ENCODE results near the gene HIP1.
"Not testable (repeated sequence)": the region's sequence is repeated elsewhere in the genome, so short reads cannot be mapped to it uniquely, and the experiment has no call there.

The HIP1 gene

DNA sequence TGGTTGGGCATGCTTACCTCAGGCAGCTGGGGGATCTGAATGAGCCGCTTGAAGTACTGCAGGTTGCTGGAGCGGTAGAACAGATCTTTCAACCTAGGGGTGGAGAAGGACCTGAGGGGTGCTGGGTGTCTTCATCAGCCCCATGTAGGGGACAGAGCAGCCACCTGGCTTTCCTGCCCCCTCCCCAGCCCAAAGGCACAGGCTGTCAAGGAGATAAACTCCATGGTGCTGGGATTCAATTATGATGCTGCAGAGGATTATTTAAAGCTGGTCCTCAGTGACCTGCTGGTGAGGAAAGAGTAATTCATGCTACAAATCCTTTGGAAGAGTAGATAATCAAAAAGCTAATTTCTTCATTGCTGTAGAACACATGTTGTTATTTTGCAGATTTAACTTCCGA is 175.6 kb downstream of the HIP1 start:
- Mint-ChIP-seq H3K27ac (no peak overlapping the region), H3K36me3 (peaks cover 21% of the 10 kb centered on the region)

DNA sequence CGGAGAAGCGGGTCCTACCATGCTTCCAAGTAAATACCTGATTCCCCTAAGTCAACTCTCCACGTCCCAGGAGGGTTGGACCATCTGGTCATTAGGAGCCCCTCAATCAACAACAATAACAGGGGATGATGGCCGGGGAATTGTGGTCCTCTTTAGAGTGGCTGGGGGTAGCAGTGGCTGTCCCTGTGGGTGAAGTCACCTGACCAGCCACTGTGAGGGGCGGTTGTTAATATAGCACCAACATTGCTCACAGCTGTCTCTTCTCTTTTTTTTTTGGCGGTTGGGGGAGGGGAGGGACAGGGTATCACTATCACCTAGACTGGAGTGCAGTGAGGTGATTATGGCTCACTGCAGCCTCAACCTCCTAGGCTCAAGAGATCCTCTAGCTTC is 178.8 kb downstream of the HIP1 start:
- H3K36me3 Mint-ChIP-seq = peaks cover 16% of the 10 kb centered on the region

More for the DNA sequence above, 175.6 kb downstream of the HIP1 start:
- Mint-ChIP-seq H3K9me3 (ENCODE audit: low read depth) (peaks cover 4% of the 10 kb centered on the region), H3K27me3 (no peaks in the 10 kb centered on the region), H3K4me3 (no peak overlapping the region), H3K4me1 (ENCODE audit: low read depth) (no peaks in the 10 kb centered on the region)

DNA sequence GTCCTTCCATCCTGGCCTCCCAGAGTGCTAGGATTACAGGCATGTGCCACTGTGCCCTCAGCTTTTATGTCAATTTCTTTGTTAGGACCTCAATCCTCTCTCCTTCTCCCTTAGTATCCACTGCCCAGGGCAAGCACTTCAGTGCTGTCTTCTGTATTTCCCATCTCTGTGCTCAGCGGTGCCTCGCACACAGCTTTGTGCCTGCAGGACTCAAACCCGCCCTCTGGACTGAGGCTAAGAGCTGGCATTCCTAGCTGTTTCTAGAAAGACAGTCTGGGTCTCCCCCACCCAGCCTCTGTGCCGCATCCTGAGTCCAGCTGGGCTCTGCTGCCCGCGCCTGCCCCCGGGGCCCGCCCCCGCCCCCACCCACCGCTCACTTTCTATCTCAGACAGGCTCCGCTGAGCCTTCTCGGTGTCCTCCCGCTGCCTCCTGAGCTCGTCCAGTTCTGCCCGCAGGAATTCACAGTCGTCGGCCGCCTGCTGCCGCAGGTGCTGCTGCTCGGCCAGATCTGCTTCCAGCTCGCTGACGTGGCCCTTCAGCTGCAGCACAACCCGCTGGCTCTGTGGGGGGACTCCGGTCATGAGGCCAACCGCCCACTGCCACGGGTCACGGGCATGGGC is 179.3 kb downstream of the HIP1 start:
- no peaks in the 10 kb centered on the region for H3K27me3 Mint-ChIP-seq
- H3K36me3 Mint-ChIP-seq = peaks cover 16% of the 10 kb centered on the region
- no peak overlapping the region for H3K27ac Mint-ChIP-seq
- no peaks in the 10 kb centered on the region for H3K4me1 Mint-ChIP-seq (ENCODE audit: low read depth)
- no peak overlapping the region for H3K4me3 Mint-ChIP-seq
- peaks cover 4% of the 10 kb centered on the region for H3K9me3 Mint-ChIP-seq (ENCODE audit: low read depth)

More for the DNA sequence above, 178.8 kb downstream of the HIP1 start:
- Mint-ChIP-seq H3K27ac (no peak overlapping the region), H3K4me1 (ENCODE audit: low read depth) (no peaks in the 10 kb centered on the region), H3K9me3 (ENCODE audit: low read depth) (peaks cover 4% of the 10 kb centered on the region), H3K4me3 (no peak overlapping the region), H3K27me3 (no peaks in the 10 kb centered on the region)

DNA sequence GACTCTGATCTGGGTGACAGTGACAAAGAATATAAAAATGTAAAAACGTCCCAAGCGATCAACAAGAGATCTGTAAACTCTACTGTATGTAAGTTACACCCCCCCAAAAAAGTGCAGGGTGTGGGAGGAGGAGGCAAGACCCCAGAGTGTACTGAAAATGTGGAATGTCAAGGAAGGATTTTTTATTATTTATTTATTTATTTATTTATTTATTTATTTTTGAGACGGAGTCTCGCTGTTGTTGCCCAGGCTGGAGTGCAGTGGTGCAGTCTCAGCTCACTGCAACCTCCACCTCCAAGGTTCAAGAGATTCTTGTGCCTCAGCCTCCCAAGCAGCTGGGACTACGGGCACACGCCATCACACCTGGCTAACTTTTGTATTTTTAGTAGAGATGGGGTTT is 181.9 kb downstream of the HIP1 start:
- H3K4me3 Mint-ChIP-seq; H3K4me1 Mint-ChIP-seq (ENCODE audit: low read depth); H3K36me3 Mint-ChIP-seq; H3K9me3 Mint-ChIP-seq (ENCODE audit: low read depth); H3K27me3 Mint-ChIP-seq; H3K27ac Mint-ChIP-seq: not testable (repeated sequence)

DNA sequence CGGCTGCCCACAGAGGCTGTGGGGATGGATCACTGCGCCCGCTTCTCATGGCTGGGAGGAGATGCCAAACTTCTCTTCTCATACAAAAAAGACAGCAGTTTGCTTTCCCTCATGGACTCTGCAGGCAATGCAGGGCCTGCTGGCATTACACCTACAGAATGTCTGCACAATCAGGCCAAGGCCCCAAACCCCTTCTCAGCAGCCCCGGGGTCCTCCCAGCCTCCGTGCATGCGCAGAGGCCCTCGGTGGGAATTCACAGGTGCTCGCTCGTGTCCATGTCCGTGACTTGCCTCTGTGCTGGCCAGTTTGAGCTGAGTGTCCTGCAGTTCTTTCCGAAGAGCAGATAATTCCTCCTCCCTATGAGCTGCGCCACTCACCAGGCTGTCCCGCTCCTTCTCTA is 183.0 kb downstream of the HIP1 start:
- no peak overlapping the region for H3K4me3 Mint-ChIP-seq

DNA sequence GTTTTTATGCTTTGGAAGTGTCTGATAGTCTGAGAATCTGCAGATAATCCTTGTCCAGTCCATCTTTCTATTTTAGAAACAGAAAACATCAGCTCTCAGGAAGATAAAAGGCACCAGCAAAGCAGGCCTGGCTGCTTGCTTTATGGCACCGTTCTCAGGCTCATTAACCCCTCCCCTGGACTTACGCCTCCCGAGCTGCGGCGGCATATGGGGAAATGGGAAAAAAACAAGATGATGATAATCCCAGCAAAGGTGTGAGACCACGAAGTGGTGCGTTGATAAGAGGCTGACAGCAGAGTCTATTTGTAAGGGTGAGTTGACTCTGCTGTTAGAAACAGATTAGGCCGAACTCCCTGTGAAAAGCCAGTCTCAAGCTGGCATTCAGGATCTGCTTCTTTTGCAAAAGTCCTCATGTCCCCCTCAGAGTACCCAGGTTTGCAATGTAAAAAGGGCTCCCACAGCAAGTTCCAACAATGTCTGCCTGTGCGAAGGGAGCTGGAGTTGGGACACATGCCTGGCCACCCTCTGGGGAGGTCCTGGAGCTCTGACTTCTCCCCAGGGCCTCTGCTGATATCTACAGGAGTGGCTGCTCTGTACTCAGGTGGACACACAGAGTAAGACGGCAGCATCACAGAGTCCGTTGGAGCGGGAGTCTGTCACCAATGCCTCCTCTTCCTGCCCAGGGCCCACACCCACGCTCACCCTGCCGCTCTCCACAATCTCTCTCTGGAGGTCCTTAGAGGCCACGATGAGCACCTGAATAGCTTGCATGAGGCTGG is 192.3 kb downstream of the HIP1 start:
- no peak overlapping the region for H3K4me3 Mint-ChIP-seq
- H3K27me3 Mint-ChIP-seq = no peaks in the 10 kb centered on the region
- H3K9me3 Mint-ChIP-seq (ENCODE audit: low read depth) = no peaks in the 10 kb centered on the region
- H3K27ac Mint-ChIP-seq = no peak overlapping the region
- H3K4me1 Mint-ChIP-seq (ENCODE audit: low read depth) = no peaks in the 10 kb centered on the region
- no peaks in the 10 kb centered on the region for H3K36me3 Mint-ChIP-seq

More for the DNA sequence above, 183.0 kb downstream of the HIP1 start:
- H3K4me1 Mint-ChIP-seq (ENCODE audit: low read depth) = no peaks in the 10 kb centered on the region
- H3K27ac Mint-ChIP-seq = no peak overlapping the region
- peaks cover 2% of the 10 kb centered on the region for H3K36me3 Mint-ChIP-seq
- no peaks in the 10 kb centered on the region for H3K9me3 Mint-ChIP-seq (ENCODE audit: low read depth)
- no peaks in the 10 kb centered on the region for H3K27me3 Mint-ChIP-seq

DNA sequence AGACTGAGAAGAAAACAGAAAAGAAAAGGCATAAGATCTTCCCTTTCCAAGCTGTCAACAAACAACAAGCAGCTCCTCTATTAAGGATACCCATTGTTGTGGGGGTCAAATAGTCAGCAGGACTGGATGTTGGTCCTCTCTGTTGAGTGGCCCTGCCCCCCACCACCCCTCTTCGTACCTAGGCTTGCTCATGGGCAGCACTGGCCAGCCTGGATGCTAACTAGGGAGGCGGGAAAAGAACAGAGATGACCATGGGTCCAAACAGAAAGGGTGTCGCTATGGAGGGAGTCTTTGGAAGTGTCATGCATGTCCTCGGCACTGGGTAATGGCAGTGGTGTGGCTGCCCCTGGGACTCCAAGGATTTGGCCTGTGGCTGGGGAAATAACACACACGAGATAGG is 201.0 kb downstream of the HIP1 start:
- Mint-ChIP-seq H3K4me1 (ENCODE audit: low read depth) (no peaks in the 10 kb centered on the region), H3K9me3 (ENCODE audit: low read depth) (no peaks in the 10 kb centered on the region), H3K36me3 (no peaks in the 10 kb centered on the region), H3K4me3 (no peak overlapping the region), H3K27ac (no peak overlapping the region), H3K27me3 (no peaks in the 10 kb centered on the region)

DNA sequence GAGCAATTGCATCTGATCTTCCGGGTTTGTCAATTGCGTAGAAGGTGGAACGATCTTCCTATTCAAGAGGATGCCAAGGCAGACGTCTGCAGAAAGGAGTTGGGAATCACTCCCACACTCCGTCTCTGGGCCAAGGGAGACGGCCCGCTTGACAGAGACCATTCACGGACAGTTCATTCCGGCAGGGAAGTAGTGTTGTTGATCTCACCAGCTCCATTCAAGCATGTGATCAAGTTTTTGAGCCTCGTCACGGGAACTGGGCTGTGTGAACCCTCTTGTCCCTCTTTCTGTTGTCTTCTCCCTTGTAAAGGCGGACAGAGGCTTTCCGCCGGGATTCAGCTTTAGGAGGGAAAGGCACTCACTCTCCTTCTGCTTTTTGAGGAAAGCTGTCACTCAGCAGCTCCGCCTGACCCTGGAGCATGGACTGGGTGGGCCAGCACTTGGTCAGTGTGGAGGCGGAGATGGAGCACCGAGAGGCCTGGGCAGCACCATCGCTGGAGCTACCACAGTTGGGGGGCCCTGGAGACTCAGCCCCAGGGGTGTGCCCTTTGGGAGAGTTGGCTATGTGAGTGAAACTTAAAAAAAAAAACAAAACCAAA is 201.7 kb downstream of the HIP1 start:
- Mint-ChIP-seq H3K36me3 (no peaks in the 10 kb centered on the region), H3K27me3 (no peaks in the 10 kb centered on the region)

DNA sequence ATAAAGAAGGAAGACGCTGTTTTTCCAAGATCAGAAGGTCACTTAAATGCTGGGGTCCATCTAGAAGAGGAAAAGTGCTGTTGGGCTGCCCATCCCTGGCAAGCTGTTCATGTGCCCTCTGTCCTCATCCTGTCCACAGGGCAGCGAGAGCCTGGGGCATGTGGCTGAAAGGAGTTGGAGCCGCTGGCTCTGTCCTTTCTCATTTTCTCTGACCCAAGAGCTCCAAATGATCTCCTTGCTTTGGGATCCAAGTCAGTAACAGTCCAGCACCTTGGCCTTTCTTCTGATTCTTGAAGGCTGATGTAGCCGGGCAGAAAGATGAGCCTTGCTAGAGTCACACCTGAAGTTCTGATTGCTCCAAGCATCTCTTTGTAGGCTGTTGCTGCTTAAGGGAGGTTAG is 202.2 kb downstream of the HIP1 start:
- H3K27ac Mint-ChIP-seq = no peak overlapping the region

More for the DNA sequence above, 201.7 kb downstream of the HIP1 start:
- H3K4me1 Mint-ChIP-seq (ENCODE audit: low read depth) = no peaks in the 10 kb centered on the region
- H3K27ac Mint-ChIP-seq = no peak overlapping the region
- H3K4me3 Mint-ChIP-seq = no peak overlapping the region
- H3K9me3 Mint-ChIP-seq (ENCODE audit: low read depth) = no peaks in the 10 kb centered on the region

DNA sequence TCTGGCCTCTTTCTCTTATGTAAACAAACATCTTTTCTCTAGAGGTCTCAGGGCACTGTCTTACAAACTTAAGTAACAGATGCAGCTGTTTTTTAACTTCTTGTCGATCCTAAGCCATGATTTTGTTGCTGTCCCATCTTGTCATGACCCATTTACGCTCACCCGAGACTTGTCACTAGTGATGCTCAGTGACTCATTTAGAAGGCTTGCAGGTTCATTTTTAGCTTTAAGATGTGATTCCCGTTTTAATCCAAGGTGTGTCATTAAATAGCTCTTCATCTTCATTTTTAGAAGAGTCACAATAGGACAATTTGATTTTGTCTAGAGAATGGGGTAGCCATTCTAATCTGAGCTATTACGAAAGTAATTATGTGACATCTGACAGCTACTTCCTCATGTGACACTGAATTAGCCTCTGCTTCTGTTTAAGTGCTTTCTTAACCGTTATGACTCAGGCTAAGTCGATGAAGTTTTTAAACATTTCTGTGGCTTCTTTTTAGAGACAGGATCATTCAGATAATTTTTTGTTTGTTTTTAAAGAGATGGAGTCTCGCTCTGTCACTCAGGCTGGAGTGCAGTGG is 203.9 kb downstream of the HIP1 start:
- no peaks in the 10 kb centered on the region for H3K4me1 Mint-ChIP-seq (ENCODE audit: low read depth)
- no peak overlapping the region for H3K27ac Mint-ChIP-seq
- H3K36me3 Mint-ChIP-seq = no peaks in the 10 kb centered on the region
- H3K4me3 Mint-ChIP-seq = no peak overlapping the region
- H3K9me3 Mint-ChIP-seq (ENCODE audit: low read depth) = no peaks in the 10 kb centered on the region
- H3K27me3 Mint-ChIP-seq = no peaks in the 10 kb centered on the region

More for the DNA sequence above, 202.2 kb downstream of the HIP1 start:
- no peak overlapping the region for H3K4me3 Mint-ChIP-seq
- H3K4me1 Mint-ChIP-seq (ENCODE audit: low read depth) = no peaks in the 10 kb centered on the region
- no peaks in the 10 kb centered on the region for H3K36me3 Mint-ChIP-seq
- H3K27me3 Mint-ChIP-seq = no peaks in the 10 kb centered on the region
- H3K9me3 Mint-ChIP-seq (ENCODE audit: low read depth) = no peaks in the 10 kb centered on the region

DNA sequence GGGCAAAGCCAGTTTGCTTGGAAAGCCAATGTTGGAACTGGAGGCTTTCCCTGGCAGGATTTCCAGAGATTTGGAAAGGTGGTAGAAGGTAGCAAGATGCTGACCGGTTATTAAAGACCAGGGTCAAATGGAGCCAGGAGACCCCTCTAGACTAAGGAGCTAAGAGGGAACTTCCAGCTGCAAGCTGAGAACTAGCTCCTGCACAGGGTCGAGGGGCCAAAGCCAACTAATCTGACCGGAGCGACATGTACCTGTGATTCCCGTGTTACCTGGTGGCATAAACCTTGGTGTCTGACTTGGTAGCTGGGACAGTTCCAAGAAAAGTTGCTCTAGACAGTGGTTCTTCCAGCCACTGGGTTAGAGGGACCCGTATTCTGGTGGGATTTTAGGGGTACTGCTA is 204.8 kb downstream of the HIP1 start:
- H3K4me1 Mint-ChIP-seq (ENCODE audit: low read depth) = no peaks in the 10 kb centered on the region
- no peaks in the 10 kb centered on the region for H3K27me3 Mint-ChIP-seq
- no peak overlapping the region for H3K27ac Mint-ChIP-seq
- no peak overlapping the region for H3K4me3 Mint-ChIP-seq
- no peaks in the 10 kb centered on the region for H3K36me3 Mint-ChIP-seq
- no peaks in the 10 kb centered on the region for H3K9me3 Mint-ChIP-seq (ENCODE audit: low read depth)

DNA sequence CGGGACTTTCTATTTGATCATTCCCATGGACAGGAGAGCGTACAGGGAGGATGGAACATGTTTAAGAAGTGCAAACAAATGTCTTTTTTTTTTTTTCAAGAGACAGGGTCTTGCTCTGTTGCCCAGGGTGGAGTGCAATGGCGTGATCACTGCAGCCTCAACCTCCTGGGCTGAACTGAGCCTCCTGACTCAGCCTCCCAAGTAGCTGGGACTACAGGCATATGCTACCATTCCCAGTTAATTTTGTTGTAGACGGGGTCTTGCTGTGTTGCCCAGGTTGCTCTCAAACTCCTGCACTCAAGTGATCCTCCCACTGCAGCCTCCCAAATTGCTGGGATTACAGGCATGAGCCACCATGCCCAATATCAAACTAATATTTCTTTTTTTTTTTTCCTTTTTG is 206.1 kb downstream of the HIP1 start:
- H3K4me1 Mint-ChIP-seq (ENCODE audit: low read depth) = peaks cover 4% of the 10 kb centered on the region
- no peaks in the 10 kb centered on the region for H3K36me3 Mint-ChIP-seq
- H3K9me3 Mint-ChIP-seq (ENCODE audit: low read depth) = no peaks in the 10 kb centered on the region
- H3K4me3 Mint-ChIP-seq = no peak overlapping the region
- no peaks in the 10 kb centered on the region for H3K27me3 Mint-ChIP-seq
- no peak overlapping the region for H3K27ac Mint-ChIP-seq

DNA sequence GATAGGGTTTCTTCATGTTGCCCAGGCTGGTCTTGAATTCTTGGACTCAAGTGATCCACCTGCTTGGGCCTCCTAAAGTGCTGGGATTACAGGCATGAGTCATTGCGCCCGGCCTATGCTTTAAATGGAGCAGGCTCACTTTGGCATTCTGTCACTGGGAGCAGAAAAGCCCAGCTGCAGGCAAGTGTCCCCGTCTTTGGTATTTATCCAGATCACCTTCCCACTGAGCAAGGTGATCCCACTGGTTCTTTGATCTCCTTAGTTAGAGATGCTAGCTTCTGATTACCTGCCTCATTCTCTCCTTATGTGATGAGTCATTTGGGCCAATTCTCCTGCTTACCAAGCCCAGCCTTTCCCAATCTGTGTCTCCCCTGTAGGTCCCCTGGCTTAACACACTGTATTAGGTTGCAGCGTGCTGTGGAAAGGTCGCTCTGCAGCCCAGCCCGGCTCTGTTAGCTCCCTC is 207.4 kb downstream of the HIP1 start:
- Mint-ChIP-seq H3K4me1 (ENCODE audit: low read depth) (peaks cover 11% of the 10 kb centered on the region), H3K9me3 (ENCODE audit: low read depth) (no peaks in the 10 kb centered on the region), H3K27me3 (no peaks in the 10 kb centered on the region), H3K27ac (no peak overlapping the region), H3K4me3 (no peak overlapping the region), H3K36me3 (no peaks in the 10 kb centered on the region)

DNA sequence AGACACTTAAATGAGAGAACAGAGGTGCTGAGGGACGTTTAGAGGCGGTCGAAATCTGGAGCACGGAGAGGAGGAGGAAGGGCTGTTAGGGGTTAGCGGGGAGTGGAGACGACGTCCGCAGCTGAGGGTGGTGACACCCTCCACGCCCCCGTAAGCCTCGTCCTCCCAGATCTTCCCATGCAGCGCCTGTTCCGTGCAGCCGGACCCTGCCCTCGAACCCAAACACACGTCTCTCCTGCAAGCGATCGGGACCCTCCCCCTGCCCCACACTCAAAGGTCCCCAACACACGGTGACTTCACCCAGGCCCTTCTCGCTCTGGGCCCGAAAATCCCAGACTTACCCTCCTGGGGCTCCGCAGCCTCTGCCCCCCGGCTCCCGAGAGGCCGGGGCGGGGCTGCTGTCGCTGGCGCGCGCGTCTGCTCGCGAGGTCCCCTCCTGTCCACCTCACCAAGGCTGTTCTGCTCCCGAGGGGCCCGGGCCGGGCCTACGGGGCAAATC is 211.5 kb downstream of the HIP1 start:
- Mint-ChIP-seq H3K4me3 (peak overlapping the region; percentile 95), H3K27ac (peak overlapping the region; percentile 94)
- not testable (repeated sequence) for H3K36me3 Mint-ChIP-seq

DNA sequence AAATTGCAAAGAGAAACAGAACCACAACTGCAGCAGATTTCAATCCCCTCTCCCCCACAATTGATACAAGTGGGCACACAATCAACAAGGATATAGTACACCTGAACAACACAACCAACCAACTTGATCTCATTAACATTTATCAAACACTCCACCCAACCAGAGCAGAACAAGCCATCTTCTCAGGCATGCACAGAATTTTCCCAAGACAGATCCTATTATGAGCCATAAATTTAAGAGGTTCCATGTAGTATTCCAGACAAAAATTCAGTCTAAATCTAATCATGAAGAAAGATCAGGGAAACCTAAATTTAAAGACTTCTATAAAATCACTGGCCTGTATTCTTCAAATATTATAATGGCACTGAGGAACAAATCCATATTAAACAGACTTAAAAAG is 217.0 kb downstream of the HIP1 start:
- H3K27ac Mint-ChIP-seq; H3K27me3 Mint-ChIP-seq; H3K4me3 Mint-ChIP-seq; H3K9me3 Mint-ChIP-seq (ENCODE audit: low read depth): not testable (repeated sequence)
- H3K4me1 Mint-ChIP-seq (ENCODE audit: low read depth) = peaks cover 41% of the 10 kb centered on the region
- peaks cover 17% of the 10 kb centered on the region for H3K36me3 Mint-ChIP-seq

More for the DNA sequence above, 211.5 kb downstream of the HIP1 start:
- not testable (repeated sequence) for H3K27me3 Mint-ChIP-seq; H3K9me3 Mint-ChIP-seq (ENCODE audit: low read depth)
- peaks cover 35% of the 10 kb centered on the region for H3K4me1 Mint-ChIP-seq (ENCODE audit: low read depth)

Data from activated naive CD8-positive, alpha-beta T cell (primary cell).